HFFc6 (cell line): ENCODE results near the gene MAP3K20. TPM values are rescaled to one million over a fixed set of nuclear protein-coding genes. Genes with fewer than 3 reads are reported as not detected.
"Not testable (repeated sequence)": the region's sequence is repeated elsewhere in the genome, so short reads cannot be mapped to it uniquely, and the experiment has no call there.

ENCODE experiments used
- DNase-seq: peaks from one replicate; pipeline ENCODE4 v3.0.0-alpha.2; 2018
- H3K27ac Mint-ChIP-seq: 2 replicates; pipeline ENCODE4 v1.8.0; 2020; ENCODE audit warnings: mild to moderate bottlenecking, mixed read lengths
- H3K27me3 Mint-ChIP-seq: 2 replicates; pipeline ENCODE4 v1.8.0; 2021; ENCODE audit warnings: mild to moderate bottlenecking, moderate library complexity, mixed read lengths; ENCODE audit not compliant: insufficient read depth
- H3K36me3 Mint-ChIP-seq: 2 replicates; pipeline ENCODE4 v1.8.0; 2021; ENCODE audit warnings: low read depth, mixed read lengths
- H3K4me1 Mint-ChIP-seq: 2 replicates; pipeline ENCODE4 v1.8.0; 2020; ENCODE audit warnings: low read depth, mixed read lengths
- H3K4me3 Mint-ChIP-seq: 2 replicates; pipeline ENCODE4 v1.8.0; 2020; ENCODE audit warnings: mild to moderate bottlenecking, moderate library complexity, mixed read lengths
- H3K9me3 Mint-ChIP-seq: 2 replicates; pipeline ENCODE4 v1.8.0; 2020; ENCODE audit warnings: mild to moderate bottlenecking, mixed read lengths
- CTCF ChIP-seq: fragments of 200-600 bp; sonication (generic); IDR thresholded peaks from 2 replicates; pipeline ENCODE4 v1.5.0; 2021; ENCODE audit warnings: antibody characterized with exemption, mild to moderate bottlenecking
- total RNA-seq, 6 experiments: library from RNA; stranded (reverse); fragmentation: NEBNext Ultra II Directional; extraction: Animal tissue kit (Norgen Biotek cat#: 25700); gene quantifications; 2 replicates in 1 of 6; 3 replicates in 5 of 6; pipeline ENCODE4 v1.2.3, GENCODE V29; 2021

MAP3K20 gene
- total RNA-seq, 6 experiments from 2014 or later: 126 to 150 (median 134) TPM

- no peaks in the 10 kb centered on the region for H3K36me3 Mint-ChIP-seq
- no peak for TF ChIP-seq CTCF
- no peaks in the 10 kb centered on the region for H3K9me3 Mint-ChIP-seq
- DNase-seq: no peak
- H3K4me1 Mint-ChIP-seq: peaks cover 12% of the 10 kb centered on the region
- H3K4me3 Mint-ChIP-seq: no peak overlapping the region
- H3K27me3 Mint-ChIP-seq: no peaks in the 10 kb centered on the region; the same call in 1 of the 2 replicates
- H3K27ac Mint-ChIP-seq: no peak overlapping the region
Measured at GRCh38 chr2:173278794-173279526, 203.3 kb downstream of the MAP3K20 start.

GRCh38 chr2:173279527-173279868 lies 203.9 kb downstream of the MAP3K20 start:
- no peak for TF ChIP-seq CTCF

GRCh38 chr2:173280853-173281252 lies 205.2 kb downstream of the MAP3K20 start:
- no peak overlapping the region for H3K4me3 Mint-ChIP-seq

More at GRCh38 chr2:173279527-173279868, 203.9 kb downstream of the MAP3K20 start:
- H3K9me3 Mint-ChIP-seq: no peaks in the 10 kb centered on the region
- H3K4me3 Mint-ChIP-seq: no peak overlapping the region
- H3K4me1 Mint-ChIP-seq: peaks cover 12% of the 10 kb centered on the region
- H3K36me3 Mint-ChIP-seq: no peaks in the 10 kb centered on the region
- H3K27ac Mint-ChIP-seq: no peak overlapping the region
- no peaks in the 10 kb centered on the region; the same call in 1 of the 2 replicates for H3K27me3 Mint-ChIP-seq
- DNase-seq: no peak

GRCh38 chr2:173281898-173282297 lies 206.3 kb downstream of the MAP3K20 start:
- DNase-seq, H3K36me3 Mint-ChIP-seq, H3K4me3 Mint-ChIP-seq, H3K9me3 Mint-ChIP-seq, H3K27ac Mint-ChIP-seq, H3K27me3 Mint-ChIP-seq: not testable (repeated sequence)
- H3K4me1 Mint-ChIP-seq: peaks cover 12% of the 10 kb centered on the region

More at GRCh38 chr2:173280853-173281252, 205.2 kb downstream of the MAP3K20 start:
- H3K27ac Mint-ChIP-seq: no peak overlapping the region
- no peak for DNase-seq
- H3K4me1 Mint-ChIP-seq: peaks cover 12% of the 10 kb centered on the region
- H3K27me3 Mint-ChIP-seq: no peaks in the 10 kb centered on the region; the same call in 1 of the 2 replicates
- no peaks in the 10 kb centered on the region for H3K36me3 Mint-ChIP-seq
- no peaks in the 10 kb centered on the region for H3K9me3 Mint-ChIP-seq
- TF ChIP-seq CTCF: no peak

- Mint-ChIP-seq H3K36me3 (no peaks in the 10 kb centered on the region), H3K4me3 (no peak overlapping the region), H3K4me1 (peaks cover 12% of the 10 kb centered on the region), H3K27ac (no peak overlapping the region), H3K27me3 (no peaks in the 10 kb centered on the region; the same call in 1 of the 2 replicates), H3K9me3 (no peaks in the 10 kb centered on the region)
- no peak for TF ChIP-seq CTCF
- DNase-seq: no peak
Measured at GRCh38 chr2:173282795-173283545, 207.3 kb downstream of the MAP3K20 start.
